HUDEP-2 (cell line): Measurements from ENCODE around the gene HELQ.
A peak's percentile ranks its signal among the peaks of the same experiment; 100 is the strongest.

Experiments
- DNase-seq, 76 experiments: peaks; one replicate each; lab custom pipeline; 2025; ENCODE audit not compliant: unreplicated experiment in 76 of 76; lab: John Stamatoyannopoulos, UW

The HELQ gene

DNA sequence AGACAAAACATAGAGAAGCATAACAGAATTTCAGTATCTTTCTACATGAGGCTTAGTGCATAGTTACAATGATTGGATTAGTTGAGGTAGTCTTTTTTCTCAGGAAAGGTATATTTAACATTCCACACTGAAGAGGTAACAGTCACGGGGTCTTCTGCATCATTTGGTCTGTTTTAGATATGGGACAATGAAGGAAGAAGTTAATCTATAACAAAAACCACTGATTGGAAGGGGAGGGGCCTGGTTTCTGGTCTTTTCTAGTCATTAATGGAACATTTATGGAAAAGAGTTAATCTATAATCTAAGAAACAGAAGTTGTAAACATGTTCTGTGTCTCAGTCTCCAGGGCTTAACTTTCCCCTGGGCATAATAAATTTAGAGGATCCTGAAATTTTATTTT lies 83.7 kb downstream of the HELQ start:
- DNase-seq: no peak

DNA sequence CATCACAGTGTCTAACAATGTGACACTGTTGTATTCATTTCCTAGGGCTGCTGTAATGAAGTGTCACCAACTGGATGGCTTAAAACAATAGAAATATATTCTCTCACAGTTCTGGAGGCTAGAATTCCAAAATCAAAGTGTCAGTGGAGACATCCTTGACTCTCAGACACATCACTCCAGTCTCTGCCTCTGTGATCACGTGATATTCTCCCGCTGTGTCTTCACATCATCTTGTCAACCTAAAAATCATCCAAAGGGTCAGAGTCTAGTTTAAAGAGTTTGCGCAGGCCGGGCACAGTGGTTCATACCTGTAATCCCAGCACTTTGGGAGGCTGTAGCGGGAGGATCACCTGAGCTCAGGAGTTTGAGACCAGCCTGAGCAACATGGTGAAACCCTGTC lies 84.4 kb downstream of the HELQ start:
- no peak for DNase-seq

DNA sequence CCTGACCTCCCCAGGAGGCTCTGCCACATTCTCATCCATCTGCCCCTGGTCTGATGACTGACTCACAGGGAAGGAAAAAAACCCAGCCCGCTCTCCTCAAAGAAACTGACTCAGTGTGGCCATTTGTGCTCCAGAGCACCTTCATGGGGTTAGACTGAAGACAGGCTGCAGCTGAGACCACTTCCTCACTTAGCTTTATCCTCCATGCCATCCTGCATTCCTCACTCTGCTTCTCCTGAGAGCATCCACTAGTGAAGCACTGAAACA lies 85.0 kb downstream of the HELQ start:
- no peak for DNase-seq

DNA sequence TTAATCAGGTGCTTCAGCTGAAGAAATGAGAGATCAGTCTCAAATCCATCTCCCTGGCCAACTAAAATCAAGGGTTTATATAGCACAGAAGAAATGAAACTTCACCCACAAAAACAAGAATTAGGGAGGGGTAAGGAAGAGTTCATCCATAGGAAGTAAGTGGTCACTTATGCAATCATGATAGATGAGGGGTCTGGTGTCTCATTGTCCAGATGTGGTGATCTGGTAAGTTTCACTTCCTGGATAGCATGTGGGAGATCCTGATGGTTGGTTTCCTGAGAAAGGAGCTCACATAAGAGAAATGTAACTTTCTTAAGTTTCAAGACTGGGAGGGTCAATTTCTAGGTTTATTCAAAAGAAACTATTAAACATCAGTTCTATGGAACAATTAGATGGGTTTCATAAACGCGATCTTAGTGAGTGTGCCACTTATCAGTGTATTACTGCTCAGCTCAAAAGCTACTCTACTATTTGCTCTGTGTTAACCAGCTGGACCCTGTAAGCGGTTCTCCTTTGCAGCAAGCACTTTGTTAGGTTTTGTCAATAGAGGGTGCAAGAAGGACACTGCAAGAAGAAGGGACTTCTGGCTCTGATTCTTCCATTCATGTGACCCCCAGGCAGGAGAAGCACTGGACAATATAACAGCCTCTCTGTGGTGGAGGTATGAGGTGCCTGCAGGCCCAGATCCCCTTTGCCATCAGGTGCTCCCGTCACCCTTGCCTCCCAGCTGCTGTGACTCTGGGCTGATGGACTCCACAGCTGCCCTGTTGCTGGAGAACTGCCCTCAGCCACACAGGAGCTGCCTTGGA lies 85.6 kb downstream of the HELQ start:
- no peak for DNase-seq

DNA sequence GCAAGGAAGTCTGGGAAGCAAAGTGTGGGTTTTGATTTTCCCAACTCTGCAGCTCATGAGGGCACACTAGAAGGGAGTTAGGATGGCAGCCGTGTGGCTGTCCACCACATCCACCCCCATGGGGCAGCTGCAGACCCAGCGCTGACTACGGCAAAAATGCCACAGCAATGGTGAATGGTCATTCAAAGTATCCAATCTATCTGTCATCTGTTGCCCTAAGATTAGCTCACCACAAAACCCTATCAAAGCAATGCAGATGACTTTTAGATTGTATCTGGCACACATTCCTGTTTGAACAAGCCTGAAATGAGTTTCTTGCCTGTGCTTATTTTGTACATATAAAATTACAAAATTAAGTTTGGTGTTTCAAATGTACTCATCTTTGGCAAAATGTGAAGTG lies 91.3 kb downstream of the HELQ start:
- DNase-seq: peak in 32 of 76 experiments; percentile 1 to 75 (median 30)

DNA sequence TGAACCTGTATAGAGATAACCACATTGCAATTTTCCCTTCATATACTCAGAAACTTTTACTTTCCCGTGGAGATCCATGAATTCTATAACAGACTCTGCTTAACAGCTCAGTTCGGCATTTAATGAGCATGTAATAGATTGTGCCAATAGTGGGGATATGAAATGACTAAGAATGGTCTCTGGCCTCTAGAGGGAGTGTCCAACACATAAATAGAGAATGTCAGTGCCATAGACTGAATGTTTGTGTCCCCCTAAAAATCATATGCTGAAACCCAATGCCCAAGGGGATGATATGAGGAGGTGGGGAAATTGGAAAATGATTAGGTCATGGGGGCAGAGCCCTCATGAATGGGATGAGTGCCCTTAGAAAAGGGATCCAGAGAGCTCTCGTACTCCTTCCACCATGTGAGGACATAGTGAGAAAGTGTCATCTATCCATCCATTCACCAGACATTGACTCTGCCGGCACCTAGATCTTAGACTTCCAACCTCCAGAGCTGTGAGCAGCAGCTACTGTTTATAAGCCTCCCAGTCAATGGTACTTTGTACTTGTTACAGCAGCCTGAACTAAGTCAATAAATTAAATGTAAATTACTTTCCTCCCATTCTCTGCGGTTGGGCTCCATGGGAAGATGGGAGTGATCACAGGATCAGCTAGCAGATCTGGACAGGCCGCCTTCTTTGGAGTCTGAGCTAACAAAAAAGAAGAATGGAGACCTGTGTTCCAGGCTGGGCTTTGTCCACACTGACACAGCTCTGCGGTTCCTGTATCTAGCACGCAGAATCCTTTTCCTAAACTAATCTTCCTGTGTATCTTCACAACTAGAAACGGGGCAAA lies 92.9 kb downstream of the HELQ start:
- peak in 7 of 76 experiments; percentile 5 to 32 (median 21) for DNase-seq

DNA sequence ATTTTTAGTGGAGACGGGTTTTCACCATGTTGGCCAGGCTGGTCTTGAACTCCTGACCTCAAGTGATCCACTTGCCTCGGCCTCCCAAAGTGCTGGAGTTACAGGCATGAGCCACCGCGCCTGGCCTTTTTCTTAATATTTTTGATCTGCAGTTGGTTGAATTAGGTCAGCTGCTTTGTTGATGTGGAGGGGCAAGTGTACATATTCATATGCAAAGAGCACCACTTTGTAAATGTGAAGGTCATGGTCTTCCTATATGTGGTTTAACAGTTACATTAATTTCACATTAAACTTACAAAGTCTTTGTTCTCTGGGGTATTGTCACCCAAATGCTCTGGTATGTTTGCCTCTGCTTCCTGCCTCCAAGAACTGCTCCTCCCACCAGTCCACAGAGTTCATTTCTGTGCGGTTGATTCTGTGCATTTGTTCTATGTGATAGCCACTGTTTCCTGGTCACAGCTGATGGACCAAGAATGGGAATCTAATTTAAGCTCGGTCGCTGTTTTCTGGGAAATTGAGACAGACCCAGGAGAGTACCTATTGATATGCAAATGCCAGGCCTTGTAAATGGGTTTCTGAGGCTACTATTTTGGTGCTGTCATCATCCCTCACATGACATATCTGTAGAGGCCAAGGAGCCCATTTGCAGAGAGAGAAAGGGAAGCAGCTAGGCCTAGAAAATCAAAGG lies 94.1 kb downstream of the HELQ start:
- no peak for DNase-seq

DNA sequence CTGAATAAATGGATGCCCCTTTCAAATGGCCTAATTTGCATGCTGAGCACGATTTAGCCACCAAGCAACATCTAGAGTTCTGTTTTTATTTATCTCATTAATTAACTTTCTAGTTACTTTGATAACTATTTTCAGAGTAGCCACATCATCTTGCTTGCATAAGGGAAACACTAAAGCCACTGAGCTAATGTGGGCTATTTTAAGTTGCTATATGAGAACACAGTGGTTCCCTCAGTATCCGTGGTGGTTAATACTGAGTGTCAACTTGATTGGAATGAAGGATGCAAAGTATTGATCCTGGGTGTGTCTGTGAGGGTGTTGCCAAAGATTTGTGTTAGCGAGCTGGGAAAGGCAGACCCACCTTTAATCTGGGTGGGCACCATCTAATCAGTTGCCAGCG lies 95.6 kb downstream of the HELQ start:
- DNase-seq: no peak

DNA sequence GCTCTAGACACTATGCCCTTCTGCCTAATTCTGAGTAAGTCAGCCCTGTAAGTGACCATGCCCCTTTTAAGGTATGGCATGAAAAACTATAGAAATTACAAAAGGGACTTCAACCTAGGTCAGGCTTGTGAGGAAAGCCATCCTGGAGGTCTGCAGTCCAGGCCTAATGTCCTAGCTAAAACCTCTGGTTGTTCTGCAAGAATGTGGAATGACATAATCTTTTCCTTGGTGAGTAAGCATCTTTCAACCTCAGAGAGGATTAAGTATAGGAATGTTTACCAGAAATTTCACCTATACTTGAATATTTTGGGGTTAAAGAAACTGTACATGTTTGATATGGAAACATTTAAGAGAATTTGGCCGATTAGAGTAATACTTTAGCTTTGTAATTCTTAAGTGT lies 97.2 kb downstream of the HELQ start:
- no peak for DNase-seq
